Astrocyte (in vitro differentiated cells and primary cell): ENCODE measurements around the gene ENTPD5. TPM values are rescaled to one million over a fixed set of nuclear protein-coding genes. Genes with fewer than 3 reads are reported as not detected.
"Not testable (repeated sequence)": the region's sequence is repeated elsewhere in the genome, so short reads cannot be mapped to it uniquely, and the experiment has no call there.

Experiments
- DNase-seq: peaks from one replicate; pipeline ENCODE4 v3.0.0-alpha.2; 2010; ENCODE audit warnings: low read depth
- FAIRE-seq: peaks from 2 replicates; lab custom pipeline; 2011; peaks lifted over from hg19 to GRCh38; lab: Jason Lieb, UNC
- H2AFZ ChIP-seq: 2 replicates; pipeline ENCODE4 v1.6.0; 2012; ENCODE audit warnings: low read depth, low read length, inconsistent platforms
- H3K27ac ChIP-seq: 2 replicates; pipeline ENCODE4 v1.5.1; 2011; ENCODE audit warnings: low read depth, low read length, inconsistent platforms
- H3K27me3 ChIP-seq: 2 replicates; pipeline ENCODE4 v1.6.0; 2011; ENCODE audit warnings: low read length, inconsistent platforms; ENCODE audit not compliant: insufficient read depth
- H3K36me3 ChIP-seq: 2 replicates; pipeline ENCODE4 v1.5.1; 2011; ENCODE audit warnings: low read length, inconsistent platforms; ENCODE audit not compliant: insufficient read depth
- H3K4me1 ChIP-seq: 2 replicates; pipeline ENCODE4 v1.5.1; 2011; ENCODE audit warnings: low read length, inconsistent platforms; ENCODE audit not compliant: insufficient read depth
- H3K4me2 ChIP-seq: 2 replicates; pipeline ENCODE4 v1.6.0; 2012; ENCODE audit warnings: low read length, inconsistent platforms
- H3K4me3 ChIP-seq: 2 replicates; pipeline ENCODE4 v1.5.1; 2011; ENCODE audit warnings: low read depth, mild to moderate bottlenecking, low read length, inconsistent platforms; ENCODE audit not compliant: insufficient read depth
- H3K79me2 ChIP-seq: 2 replicates; pipeline ENCODE4 v1.6.0; 2012; ENCODE audit warnings: mild to moderate bottlenecking, low read length, inconsistent platforms; ENCODE audit not compliant: insufficient read depth
- H3K9ac ChIP-seq: 2 replicates; pipeline ENCODE4 v1.6.0; 2012; ENCODE audit warnings: mild to moderate bottlenecking, low read length, inconsistent platforms
- H3K9me3 ChIP-seq: 2 replicates; pipeline ENCODE4 v1.5.1; 2012; ENCODE audit warnings: low read depth, mild to moderate bottlenecking, low read length, inconsistent platforms; ENCODE audit not compliant: insufficient read depth
- H4K20me1 ChIP-seq: 2 replicates; pipeline ENCODE4 v1.6.0; 2012; ENCODE audit warnings: low read length, inconsistent platforms; ENCODE audit not compliant: insufficient read depth
- H3K27ac Mint-ChIP-seq: one replicate; pipeline ENCODE4 v1.8.0; 2021; ENCODE audit warnings: mild to moderate bottlenecking, mixed read lengths; ENCODE audit not compliant: unreplicated experiment
- H3K27me3 Mint-ChIP-seq: one replicate; pipeline ENCODE4 v1.8.0; 2021; ENCODE audit warnings: low read depth, mixed read lengths; ENCODE audit not compliant: unreplicated experiment
- H3K36me3 Mint-ChIP-seq: one replicate; pipeline ENCODE4 v1.8.0; 2021; ENCODE audit warnings: low read depth, mixed read lengths; ENCODE audit not compliant: unreplicated experiment
- H3K4me1 Mint-ChIP-seq: one replicate; pipeline ENCODE4 v1.8.0; 2021; ENCODE audit warnings: low read depth, mixed read lengths; ENCODE audit not compliant: unreplicated experiment
- H3K4me3 Mint-ChIP-seq: one replicate; pipeline ENCODE4 v1.8.0; 2021; ENCODE audit warnings: mild to moderate bottlenecking, moderate library complexity, mixed read lengths; ENCODE audit not compliant: unreplicated experiment
- H3K9me3 Mint-ChIP-seq: one replicate; pipeline ENCODE4 v1.8.0; 2021; ENCODE audit warnings: mild to moderate bottlenecking, mixed read lengths; ENCODE audit not compliant: unreplicated experiment
- CTCF ChIP-seq: IDR thresholded peaks from 2 replicates; pipeline ENCODE4 v1.5.1; 2011; ENCODE audit warnings: low read depth, mild to moderate bottlenecking, inconsistent platforms, low read length, moderate library complexity; ENCODE audit not compliant: insufficient read depth
- EZH2 ChIP-seq: IDR thresholded peaks from 2 replicates; pipeline ENCODE4 v1.6.1; 2012; ENCODE audit warnings: mild to moderate bottlenecking, low read length, inconsistent platforms; ENCODE audit not compliant: insufficient read depth
- total RNA-seq: library from RNA; stranded (reverse); gene quantifications from 2 replicates; pipeline ENCODE4 v1.2.1, GENCODE V29; 2021

ENTPD5 gene
- total RNA-seq, 1 donor from 2014 or later, result 9.5 TPM

DNA sequence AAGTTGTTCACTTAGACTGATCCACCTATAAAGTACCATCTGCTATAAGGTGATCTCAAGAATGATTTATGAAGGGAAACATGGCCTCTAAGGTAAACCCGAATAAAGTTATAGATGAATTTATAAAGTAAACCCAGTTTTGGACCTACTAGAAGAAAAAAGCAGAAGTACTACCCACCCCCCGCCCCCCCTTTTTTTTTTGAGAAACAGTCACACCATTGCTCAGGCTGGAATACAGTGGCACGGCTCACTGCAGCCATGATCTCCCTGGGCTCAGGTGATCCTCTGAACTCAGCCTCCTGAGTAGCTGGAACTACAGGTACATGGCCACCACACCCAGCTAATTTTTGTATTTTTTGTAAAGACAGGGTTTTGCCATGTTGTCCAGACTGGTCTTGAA is 3.9 kb downstream of the ENTPD5 start:
- no peaks in the 10 kb centered on the region for H3K27me3 ChIP-seq

GRCh38 chr14:74014299-74014698 is 4.8 kb downstream of the ENTPD5 start:
- Histone ChIP-seq H3K4me2 (no peak overlapping the region), H3K9me3 (no peaks in the 10 kb centered on the region), H3K4me1 (no peaks in the 10 kb centered on the region), H3K9ac (no peak overlapping the region), H3K79me2 (peaks cover under 1% of the 10 kb centered on the region), H3K4me3 (no peak overlapping the region), H4K20me1 (no peaks in the 10 kb centered on the region), H2AFZ (no peak overlapping the region), H3K36me3 (peaks cover 5% of the 10 kb centered on the region), H3K27me3 (no peaks in the 10 kb centered on the region), H3K27ac (no peak overlapping the region)
- FAIRE-seq (no peak), DNase-seq (no peak)
- H3K9me3 Mint-ChIP-seq, result no peaks in the 10 kb centered on the region
- H3K4me3 Mint-ChIP-seq, result no peak overlapping the region
- peaks cover 8% of the 10 kb centered on the region for H3K36me3 Mint-ChIP-seq
- H3K27me3 Mint-ChIP-seq, result no peaks in the 10 kb centered on the region
- TF ChIP-seq CTCF (no peak), EZH2 (no peak)
- no peaks in the 10 kb centered on the region for H3K4me1 Mint-ChIP-seq
- H3K27ac Mint-ChIP-seq, result no peak overlapping the region

More for the DNA sequence above, 3.9 kb downstream of the ENTPD5 start:
- Histone ChIP-seq H3K36me3 (peaks cover 5% of the 10 kb centered on the region), H3K27ac (no peak overlapping the region), H3K9ac (no peak overlapping the region), H3K4me3 (no peak overlapping the region), H3K4me2 (no peak overlapping the region), H3K79me2 (peaks cover 6% of the 10 kb centered on the region), H3K9me3 (no peaks in the 10 kb centered on the region), H2AFZ (no peak overlapping the region), H3K4me1 (peaks cover 8% of the 10 kb centered on the region), H4K20me1 (no peaks in the 10 kb centered on the region)
- FAIRE-seq, result no peak
- Mint-ChIP-seq H3K27me3 (no peaks in the 10 kb centered on the region), H3K4me1 (no peaks in the 10 kb centered on the region), H3K27ac (no peak overlapping the region), H3K36me3 (peaks cover 8% of the 10 kb centered on the region), H3K4me3 (no peak overlapping the region), H3K9me3 (no peaks in the 10 kb centered on the region)
- no peak for DNase-seq
- no peak for TF ChIP-seq EZH2
- no peak for TF ChIP-seq CTCF

DNA sequence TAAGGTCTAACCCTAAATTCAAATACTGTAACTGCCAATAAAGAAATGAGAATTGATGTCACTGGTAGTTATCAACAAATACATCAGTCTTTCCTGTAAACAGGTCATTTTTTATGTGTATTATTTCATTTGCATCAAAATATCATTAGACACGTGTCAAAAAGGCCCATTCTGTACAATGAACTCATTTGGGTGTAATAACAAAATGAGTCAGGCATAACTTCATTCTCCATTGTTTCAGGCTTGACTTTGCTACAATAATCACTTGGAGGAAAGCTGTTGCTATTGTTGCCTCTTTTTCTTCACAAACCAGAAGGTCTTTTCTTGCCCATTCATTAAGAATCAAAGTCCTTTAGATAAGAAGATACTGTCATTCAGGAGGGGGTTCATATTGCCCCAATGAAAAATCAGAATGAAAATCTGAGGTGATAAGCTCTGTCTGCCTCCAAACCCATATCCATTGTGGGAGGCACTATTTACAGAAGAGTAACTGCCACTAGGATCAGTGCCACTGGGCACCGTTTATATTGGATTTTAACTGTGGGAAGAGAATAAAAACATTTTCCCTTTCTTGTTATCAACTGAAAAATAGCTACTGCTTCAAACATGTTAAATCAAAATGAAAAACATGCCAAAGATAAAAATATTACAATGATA is 10.1 kb downstream of the ENTPD5 start:
- Mint-ChIP-seq H3K36me3 (peaks cover 8% of the 10 kb centered on the region), H3K4me1 (no peaks in the 10 kb centered on the region), H3K27ac (no peak overlapping the region), H3K27me3 (no peaks in the 10 kb centered on the region), H3K9me3 (no peaks in the 10 kb centered on the region), H3K4me3 (no peak overlapping the region)
- no peak overlapping the region for H3K27ac ChIP-seq
- TF ChIP-seq EZH2, result no peak
- TF ChIP-seq CTCF, result no peak
- no peaks in the 10 kb centered on the region for H3K79me2 ChIP-seq
- DNase-seq (no peak), FAIRE-seq (no peak)
- no peak overlapping the region for H3K9ac ChIP-seq
- H3K27me3 ChIP-seq, result no peaks in the 10 kb centered on the region
- no peaks in the 10 kb centered on the region for H3K4me1 ChIP-seq
- H3K36me3 ChIP-seq, result peaks cover 5% of the 10 kb centered on the region
- H2AFZ ChIP-seq, result no peak overlapping the region
- H3K4me3 ChIP-seq, result no peak overlapping the region
- H4K20me1 ChIP-seq, result no peaks in the 10 kb centered on the region
- no peaks in the 10 kb centered on the region for H3K9me3 ChIP-seq
- no peak overlapping the region for H3K4me2 ChIP-seq

GRCh38 chr14:74005664-74006063 is 13.4 kb downstream of the ENTPD5 start:
- H3K27ac Mint-ChIP-seq, H3K27me3 Mint-ChIP-seq, H3K36me3 ChIP-seq, H3K4me3 ChIP-seq, H3K4me1 Mint-ChIP-seq, H3K9me3 Mint-ChIP-seq, H4K20me1 ChIP-seq, H3K27me3 ChIP-seq, DNase-seq, H2AFZ ChIP-seq, H3K27ac ChIP-seq, H3K4me1 ChIP-seq, H3K9ac ChIP-seq, H3K4me3 Mint-ChIP-seq, H3K79me2 ChIP-seq, H3K36me3 Mint-ChIP-seq, FAIRE-seq, H3K9me3 ChIP-seq, H3K4me2 ChIP-seq: not testable (repeated sequence)
